ENCODE measurements around the gene RNF212.
"Not testable (repeated sequence)": the region's sequence is repeated elsewhere in the genome, so short reads cannot be mapped to it uniquely, and the experiment has no call there.

The RNF212 gene

DNA sequence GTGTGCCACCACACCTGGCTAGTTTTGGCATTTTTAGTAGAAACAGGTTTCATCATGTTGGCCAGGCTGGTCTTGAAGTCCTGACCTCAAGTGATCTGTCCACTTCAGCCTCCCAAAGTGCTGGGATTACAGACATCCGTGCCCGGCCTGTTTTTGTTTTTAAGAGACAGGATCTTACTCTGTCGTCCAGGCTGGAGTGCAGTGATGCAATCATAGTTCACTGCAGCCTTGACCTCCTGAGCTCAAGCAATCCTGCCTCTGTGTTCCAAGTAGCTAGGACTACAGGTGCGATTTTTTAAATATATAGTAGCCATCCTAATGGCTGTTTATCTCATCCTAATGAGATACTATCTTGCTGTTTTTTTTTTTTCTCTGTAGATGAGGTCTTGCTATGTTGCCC lies 47.6 kb downstream of the RNF212 start:
- no peak for DNase-seq (ENCODE audit: low read depth)

DNA sequence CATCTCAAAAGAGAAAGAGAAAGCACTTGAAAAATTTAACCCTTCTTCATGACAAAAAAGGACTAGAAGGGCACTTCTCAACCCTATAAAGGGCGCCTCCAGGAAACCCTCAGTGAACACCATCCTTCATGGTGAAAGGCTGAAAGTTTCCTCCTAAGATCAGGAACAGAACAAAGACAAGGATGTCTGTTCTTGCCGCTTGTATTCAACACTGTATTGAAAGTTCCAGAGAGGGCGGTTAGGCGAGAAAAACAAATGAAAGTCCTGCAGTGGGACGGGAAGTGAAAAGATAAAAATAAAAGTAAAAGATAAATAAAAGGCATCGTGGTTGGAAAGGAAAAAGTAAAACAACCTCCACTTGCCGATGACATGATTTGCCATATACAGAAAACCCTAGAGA lies 50.9 kb downstream of the RNF212 start:
- no peak for DNase-seq (ENCODE audit: low read depth)

DNA sequence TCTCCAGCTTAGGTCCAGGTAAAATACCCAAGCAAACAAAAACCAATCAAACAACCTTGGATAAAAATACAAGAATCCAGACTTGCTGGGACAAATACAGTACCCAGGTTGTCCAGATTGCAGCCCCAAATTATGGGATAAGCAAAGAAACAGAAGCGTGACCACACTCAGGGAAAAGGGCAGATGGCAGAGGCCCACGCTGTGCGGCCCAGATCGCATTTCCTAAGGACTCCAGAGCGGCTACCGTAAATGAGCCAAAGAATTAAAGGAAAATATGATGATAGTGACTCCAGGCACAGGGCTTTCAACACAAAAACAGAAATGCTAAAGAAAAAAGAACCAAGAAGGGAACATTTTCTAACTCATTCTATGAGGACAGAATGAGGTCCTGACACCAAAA lies 51.6 kb downstream of the RNF212 start:
- no peak for DNase-seq (ENCODE audit: low read depth)

DNA sequence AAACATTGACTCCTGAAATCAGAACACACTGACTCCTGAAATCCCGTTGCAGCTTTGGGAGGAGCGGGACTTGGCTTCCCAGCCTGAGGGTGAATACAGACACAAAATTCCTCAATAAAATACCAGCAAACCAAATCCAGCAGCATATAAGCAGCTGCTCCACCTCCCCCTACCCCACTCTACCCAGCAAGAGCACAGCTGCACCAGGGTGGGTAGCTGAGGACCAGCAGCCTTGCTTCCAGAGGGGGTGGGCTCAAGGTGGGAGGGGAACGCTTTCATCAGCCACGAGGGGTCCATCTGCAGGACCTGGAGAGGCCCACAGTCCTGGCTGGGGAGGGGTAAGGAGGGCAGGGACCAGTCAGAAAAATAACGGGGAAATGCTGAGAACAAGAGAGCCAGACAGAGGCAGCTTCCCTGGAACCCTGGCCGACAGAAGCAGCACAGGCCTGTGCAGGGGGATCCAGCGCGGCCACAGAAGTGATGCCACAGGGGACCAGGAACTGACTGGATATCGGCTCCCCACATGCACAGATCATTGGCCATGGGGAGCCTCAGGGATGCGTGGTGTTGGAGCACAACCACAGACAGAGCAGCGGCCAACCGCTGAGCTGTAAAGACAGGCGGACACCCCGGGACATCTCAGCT lies 52.2 kb downstream of the RNF212 start:
- DNase-seq (ENCODE audit: low read depth): no peak

DNA sequence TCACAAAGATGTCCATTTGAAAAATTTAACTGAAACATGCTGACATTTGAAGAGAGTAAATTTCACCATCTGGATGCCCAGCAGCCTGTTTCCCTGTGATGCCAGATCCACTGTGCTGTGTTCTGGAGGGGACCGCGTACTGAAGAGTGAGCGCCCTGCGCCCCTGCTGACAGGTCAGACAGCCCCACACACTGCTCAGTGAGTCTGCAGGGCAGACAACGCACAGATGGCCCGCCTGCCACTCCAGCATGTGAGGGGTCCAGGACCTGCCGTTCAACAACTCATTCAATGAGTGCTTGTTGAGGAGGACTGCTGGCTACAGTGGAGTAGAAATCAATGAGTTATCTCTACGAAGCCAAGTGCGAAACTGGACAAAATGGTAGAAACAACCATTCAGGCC lies 52.7 kb downstream of the RNF212 start:
- DNase-seq (ENCODE audit: low read depth): no peak

DNA sequence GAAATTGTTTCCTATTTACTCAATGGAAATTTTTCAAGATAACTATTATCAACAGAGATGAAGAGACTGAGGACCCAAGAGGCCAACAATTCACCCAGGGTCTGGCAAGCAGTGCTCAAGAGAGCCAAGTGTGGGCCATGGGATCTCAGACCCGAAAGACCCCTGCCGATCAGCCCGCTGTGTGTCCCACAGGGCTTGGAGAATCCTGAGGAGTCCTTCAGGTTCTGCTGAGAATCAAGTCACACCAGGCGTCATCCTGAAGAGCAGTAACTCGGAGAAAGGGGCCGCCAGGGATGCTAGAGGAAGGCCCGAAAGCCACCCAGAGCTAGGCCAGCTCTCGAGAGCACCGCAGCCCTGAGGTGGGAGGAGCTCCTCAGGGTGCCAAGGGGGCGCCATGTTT lies 53.2 kb downstream of the RNF212 start:
- no peak for DNase-seq (ENCODE audit: low read depth)

DNA sequence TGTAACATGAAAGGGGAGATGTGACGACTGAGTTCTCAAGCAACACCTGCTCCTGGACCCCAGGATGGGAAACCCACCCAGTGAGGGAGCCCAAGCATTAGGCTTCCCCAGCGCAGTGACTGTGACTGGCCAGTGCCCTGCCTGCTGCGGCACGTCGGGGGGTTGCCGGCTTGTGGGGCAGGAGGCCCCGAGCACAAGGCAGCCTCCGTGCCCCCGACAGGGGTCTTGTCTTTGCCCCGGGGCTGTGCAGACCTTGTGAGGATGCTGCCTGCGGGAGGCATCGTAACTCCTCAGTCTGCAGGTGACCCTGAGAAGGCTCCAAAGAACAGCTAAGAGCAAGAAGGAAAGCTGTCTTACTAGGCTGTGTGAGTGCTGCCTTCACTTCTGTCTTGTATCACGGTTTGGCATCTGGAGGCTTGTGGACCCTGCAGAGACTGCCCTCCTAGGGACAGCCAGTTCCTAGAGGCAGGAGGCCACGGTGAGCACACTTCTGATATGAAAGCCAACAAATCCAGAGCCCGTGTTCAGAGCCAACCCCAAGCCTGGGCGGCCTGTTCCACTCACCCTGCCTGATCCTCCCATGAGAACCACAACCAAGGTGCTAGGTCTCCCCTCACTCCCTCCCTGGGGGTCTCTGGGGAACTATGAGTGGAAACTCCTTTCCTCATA lies 54.2 kb downstream of the RNF212 start:
- DNase-seq (ENCODE audit: low read depth): no peak

DNA sequence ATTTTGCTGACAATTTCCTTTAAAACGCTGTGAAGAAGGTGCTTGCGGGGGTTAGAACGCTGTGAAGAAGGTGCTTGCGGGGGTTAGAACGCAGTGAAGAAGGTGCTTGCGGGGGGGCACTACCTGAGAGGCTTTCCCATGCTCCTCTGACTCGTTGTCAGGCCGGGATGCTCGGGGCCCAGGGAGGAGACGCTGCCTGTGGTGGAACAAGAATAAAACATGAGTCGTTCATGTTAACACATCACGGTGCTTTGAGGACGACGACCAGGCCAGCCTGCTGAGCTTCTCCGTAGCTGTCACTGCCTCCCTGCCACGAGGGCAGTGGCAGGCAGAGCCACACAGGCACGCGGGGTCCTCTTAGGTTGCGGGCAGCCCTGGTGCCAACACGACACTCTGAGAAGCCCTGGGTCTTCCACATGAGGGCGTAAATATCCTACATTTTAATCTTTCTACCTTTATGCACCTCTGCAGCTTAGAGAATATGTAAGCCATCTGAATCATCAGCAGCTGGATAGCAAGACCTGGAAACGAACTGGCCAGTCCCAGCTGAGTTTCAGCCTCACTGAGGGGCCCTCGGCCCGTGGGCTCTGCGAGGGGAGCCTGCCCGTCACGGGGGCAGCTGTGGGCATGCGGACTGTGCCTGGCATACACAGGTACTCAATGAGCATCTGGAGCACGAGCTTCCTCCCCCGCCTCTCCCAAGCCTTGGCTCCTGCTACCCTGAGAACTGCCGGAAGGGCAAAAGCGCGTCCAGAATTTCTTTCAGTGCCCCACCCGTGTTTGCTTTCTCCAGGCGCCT lies 55.0 kb downstream of the RNF212 start:
- no peak for DNase-seq (ENCODE audit: low read depth)

DNA sequence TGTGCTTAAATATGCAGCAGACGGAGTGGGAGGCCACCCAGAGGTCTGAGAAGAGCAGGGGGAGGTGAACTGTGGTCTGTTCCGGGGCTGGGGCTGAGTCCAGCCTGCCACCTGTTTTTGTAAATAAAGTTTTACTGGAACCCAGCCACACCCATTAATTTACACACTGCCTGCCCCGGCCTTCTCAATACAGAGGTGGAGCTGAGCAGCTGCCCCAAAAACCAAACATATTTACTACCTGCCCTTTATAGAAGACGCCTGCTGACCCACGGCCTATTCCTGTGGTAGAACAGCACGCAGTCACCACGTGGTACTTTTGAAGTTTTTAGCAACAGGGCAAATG lies 56.0 kb downstream of the RNF212 start:
- DNase-seq (ENCODE audit: low read depth): no peak

DNA sequence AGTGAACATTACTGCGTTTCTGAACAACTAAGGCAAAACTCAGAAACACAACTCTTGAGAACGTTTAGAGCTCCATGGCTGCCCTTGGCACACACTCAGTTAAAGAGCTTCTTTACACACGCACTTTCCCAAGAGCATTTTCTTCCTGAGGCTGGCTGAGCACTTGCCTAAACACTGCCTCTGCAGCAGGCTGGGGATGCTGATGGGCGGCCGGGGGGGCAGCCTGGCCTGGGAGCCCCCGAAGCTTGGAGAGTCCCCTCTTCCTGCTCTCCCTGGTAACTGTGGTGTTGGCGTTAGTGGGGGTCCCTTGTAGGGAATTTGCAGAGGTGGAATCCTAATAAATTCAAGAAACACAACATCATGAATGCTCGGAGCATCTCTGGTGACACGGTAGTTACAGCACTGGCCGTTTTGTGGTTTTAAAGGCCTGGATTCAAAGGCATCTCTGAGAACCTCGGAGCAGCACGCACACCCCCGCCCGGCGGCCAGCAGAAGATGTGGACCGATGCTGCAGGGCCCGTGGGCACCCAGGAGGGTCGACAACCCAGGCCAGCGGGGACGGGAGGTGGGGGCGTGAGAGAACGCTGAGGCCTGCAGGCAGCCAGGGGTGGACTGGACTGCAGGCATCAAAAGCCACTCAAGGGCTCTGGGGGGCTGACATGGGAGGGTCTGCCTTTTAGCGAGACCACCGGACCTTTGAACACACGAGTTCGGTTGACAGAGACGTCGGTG lies 56.5 kb downstream of the RNF212 start:
- no peak for DNase-seq (ENCODE audit: low read depth)

DNA sequence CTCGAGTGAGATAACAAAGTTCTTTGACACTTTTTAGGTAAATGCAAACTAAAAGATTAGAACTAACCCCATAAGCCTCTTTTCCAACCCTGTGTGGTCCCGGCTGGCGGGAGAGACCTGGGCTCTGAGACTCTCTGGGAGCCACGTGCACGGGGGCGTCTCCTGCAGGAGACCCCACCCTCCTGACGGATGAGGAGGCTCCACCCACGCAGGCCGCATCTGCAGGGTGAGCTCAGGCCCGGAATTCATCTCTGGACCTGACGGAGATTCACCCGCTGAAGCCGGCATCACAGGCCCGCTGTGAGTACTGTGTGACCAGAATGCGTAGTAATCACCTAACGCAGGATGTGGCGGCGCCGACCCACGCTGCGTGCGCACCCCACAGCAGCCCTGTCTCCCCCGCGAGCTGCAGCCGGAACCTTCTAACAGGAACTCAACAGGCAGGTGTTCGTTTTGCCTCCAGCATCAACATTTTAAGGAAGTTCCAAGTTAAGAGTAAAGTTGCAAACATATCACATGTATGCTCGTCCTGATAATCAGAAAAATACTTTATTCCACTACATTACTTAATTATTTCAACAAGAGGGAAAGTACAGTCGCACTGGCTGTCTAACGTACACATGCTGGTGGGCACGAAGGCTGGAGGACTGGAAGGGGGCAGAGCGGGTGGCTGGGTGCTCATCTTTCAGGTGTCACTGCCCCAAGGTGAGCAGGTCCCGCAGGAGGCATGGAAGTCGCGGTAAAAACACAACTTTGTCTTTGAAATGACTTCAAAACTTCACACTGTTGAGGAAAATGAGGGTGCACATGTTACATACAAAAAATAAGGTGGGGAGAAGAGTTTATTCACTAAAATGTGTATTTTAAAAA lies 57.4 kb downstream of the RNF212 start:
- DNase-seq (ENCODE audit: low read depth): no peak

DNA sequence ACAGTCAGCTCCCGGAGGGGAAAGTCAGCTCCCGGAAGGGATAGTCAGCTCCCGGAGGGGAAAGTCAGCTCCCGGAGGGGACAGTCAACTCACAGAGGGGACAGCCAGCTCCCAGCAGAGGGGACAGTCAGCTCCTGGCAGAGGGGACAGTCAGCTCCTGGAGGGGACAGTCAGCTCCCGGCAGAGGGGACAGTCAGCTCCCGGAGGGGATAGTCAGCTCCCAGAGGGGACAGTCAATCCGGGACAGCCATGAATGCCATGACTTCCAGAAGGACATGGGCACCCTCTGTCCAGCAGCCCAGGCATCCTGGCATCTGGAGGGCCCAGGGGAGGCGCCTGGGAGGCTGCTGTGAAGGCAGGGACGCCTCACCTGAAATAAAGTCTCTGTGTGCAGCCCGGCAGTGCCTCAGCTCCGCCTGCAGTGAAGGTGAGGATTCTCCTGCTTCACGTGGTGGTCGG lies 58.1 kb downstream of the RNF212 start:
- DNase-seq (ENCODE audit: low read depth): not testable (repeated sequence)

DNA sequence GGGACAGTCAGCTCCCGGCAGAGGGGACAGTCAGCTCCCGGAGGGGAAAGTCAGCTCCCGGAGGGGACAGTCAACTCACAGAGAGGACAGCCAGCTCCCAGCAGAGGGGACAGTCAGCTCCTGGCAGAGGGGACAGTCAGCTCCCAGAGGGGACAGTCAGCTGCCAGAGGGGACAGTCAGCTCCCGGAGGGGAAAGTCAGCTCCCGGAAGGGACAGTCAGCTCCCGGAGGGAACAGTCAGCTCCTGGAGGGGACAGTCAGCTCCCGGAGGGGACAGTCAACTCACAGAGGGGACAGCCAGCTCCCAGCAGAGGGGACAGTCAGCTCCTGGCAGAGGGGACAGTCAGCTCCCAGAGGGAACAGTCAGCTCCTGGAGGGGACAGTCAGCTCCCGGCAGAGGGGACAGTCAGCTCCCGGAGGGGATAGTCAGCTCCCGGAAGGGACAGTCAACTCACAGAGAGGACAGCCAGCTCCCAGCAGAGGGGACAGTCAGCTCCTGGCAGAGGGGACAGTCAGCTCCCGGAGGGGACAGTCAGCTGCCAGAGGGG lies 58.6 kb downstream of the RNF212 start:
- DNase-seq (ENCODE audit: low read depth): not testable (repeated sequence)

DNA sequence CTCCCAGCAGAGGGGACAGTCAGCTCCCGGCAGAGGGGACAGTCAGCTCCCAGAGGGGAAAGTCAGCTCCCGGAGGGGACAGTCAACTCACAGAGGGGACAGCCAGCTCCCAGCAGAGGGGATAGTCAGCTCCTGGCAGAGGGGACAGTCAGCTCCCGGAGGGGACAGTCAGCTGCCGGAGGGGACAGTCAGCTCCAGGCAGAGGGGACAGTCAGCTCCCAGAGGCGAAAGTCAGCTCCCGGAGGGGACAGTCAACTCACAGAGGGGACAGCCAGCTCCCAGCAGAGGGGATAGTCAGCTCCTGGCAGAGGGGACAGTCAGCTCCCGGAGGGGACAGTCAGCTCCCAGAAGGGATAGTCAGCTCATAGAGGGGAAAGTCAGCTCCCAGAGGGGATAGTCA lies 59.5 kb downstream of the RNF212 start:
- not testable (repeated sequence) for DNase-seq (ENCODE audit: low read depth)

DNA sequence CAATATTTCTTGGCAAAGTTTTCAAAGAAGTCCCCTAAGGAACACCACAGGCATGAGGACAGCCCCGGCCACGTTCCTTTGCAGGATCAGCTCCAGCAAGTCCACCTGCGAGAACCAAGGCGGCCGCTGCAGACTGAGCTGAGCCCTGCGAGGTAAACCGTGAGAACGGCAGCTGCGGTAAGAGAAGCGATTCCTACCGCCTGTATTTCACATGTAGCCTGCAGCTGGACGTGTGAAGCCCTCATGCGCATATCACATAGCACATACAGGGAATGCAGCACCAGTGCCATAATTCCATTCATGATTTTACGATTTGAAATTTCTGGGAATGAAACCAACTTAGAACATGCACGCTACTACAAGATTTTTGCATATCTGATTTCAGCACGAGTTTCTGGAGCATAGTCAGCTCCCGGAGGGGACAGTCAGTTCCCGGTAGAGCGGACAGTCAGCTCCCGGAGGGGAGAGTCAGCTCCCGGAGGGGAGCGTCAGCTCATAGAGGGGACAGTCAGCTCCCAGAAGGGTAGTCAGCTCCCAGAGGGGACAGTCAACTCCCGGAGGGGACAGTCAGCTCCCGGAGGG lies 60.2 kb downstream of the RNF212 start:
- peak; percentile 94 for DNase-seq (ENCODE audit: low read depth)

DNA sequence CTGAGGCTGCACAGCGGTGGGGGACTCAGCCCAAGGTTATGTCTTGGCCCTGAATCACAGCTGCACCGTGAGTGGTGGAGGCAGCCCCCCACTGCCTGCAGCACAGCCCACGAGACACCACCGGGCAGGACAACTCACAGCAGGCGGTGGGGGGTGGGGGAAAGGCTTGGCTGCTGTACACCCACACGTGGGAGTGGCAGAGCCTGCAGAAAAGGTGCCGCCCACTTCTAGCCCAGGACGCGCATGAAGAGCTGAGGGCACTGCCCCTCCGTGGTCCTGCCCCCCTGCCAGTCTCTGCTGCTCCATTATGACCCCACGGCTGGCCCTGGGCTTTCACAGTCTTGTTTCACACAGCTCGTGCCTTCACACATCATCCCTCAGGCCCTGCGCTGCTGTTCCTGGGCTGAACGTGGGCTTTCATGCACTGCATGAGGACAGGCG lies 61.1 kb downstream of the RNF212 start:
- no peak for DNase-seq (ENCODE audit: low read depth)

DNA sequence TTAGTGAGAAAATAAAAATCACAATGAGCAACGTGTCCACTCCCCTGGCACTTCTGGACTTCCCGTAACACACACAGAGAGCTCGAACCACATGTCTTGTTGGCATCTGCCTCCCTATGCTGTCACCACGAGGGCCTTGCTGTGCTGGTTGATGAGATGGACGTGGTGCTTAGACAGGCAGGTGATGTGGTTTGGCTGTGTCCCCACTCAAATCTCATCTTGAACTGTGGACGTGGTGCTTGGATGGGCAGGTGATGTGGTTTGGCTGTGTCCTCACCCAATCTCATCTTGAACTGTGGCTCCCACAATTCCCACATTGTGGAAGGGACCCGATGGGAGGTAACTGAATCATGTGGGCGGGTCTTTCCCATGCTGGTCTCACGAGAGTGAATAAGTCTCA lies 61.9 kb downstream of the RNF212 start:
- DNase-seq (ENCODE audit: low read depth): no peak

DNA sequence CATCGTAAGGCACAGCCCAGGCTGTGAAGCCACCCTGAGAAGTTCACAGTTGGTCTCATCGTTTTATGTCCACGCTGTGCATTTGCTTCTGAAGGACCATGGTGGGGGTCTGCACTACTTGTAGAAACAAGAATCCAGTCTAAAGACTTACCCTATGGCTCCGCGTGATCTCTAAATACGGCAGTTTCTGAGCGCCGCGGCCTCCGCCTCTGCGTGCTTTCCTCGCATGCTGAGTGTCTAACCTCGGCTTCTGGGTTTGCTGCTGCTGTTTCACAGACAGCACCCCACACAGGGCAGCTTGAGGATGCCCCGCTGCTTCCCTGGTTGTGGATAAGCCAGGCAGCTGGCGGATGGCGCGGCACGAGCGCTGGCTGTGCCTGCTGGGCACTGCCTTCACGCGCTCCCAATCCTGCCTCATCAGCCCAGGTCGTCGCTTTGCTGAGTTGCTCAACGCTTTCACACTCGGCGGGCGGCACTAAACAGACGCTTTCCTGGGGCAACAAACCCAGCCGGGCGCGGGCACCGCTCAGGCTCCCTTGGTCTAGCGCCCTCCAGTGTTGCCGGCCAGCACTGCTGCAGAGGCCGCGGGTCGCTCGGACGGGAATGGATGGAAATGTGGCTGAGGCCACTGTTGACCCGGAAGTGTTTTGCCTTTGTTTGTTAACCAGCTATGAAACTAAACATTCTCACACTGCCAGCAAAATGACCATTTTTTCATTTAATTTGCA lies 62.7 kb downstream of the RNF212 start:
- DNase-seq (ENCODE audit: low read depth): peak; percentile 31

DNA sequence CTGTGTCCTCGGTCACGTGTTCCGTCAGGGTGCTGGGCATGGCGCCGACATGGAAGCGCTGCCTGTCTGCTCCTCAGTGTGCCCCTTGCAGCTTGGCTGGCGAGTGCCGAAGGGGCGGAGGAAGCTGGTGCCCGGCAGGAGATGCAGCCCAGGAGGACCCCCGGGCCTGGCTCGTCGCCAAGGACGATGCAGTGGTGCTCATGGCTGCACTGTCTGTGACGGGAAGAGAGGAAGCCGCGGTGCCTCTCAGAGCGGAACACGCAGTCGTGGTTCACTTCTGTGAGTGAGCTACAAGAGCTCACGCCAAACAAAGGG lies 63.8 kb downstream of the RNF212 start:
- DNase-seq (ENCODE audit: low read depth): no peak
